ENCODE results near the gene ARHGAP20.
"Not testable (repeated sequence)": the region's sequence is repeated elsewhere in the genome, so short reads cannot be mapped to it uniquely, and the experiment has no call there.

ARHGAP20 gene

DNA sequence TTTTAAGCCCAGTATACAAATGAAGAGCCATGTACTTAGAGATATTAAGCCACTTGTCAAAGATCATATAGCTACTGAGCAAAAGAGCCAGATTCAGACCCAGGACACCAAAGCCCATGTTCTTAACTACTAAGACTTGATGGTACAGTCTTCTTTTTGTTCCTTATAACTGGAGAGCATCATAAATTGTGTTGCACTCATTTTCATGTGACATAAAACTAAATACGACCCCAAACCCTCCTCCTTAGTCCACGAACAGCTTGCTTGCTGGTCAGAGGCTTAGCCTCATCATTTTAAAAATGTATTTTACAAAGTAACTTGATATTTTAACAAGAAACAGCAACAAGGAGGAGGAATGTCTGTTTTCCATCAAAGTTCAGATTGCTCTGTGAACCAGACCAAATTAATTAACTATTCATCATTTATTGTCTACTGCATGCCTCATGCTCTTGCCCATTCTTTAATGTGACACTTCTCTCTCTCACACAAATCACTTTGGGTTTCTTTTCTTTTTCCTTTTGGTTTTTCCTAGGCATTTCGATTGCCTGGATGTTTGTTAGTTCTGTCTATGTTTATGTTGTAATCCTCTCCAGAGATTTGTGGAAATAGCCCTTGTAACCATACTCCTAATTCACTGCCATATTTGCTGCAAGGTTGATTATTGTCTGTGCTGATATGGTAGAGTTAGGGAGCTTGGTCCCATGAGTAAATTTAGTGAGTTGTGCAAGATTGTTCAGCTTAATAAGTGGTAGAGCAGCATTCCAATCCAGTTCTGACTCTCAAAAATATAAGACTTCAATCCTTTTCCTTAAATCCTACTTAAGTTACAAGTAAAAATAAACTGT is 8.4 kb upstream of the ARHGAP20 start:
- no peak for DNase-seq (ENCODE audit: low read depth in 2 of 2)

DNA sequence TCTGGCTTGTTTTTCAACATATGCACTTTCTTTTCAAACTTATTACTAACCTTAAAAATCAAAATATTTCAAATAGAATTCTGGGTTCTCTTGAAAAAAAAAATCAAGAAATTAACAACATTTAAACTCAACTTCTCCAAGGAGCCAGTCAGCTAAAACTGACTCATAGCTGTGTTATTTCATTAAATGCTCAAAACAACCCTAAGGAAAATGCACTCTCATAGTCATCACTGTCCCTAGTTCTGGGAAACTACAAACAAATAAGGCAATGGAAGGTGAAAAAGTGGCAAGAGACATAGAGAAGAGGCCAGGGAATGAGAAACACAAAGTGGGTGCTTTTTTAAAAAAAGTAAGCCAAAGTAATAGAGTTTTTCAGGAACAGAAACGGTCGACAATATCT is 4.1 kb upstream of the ARHGAP20 start:
- DNase-seq (ENCODE audit: low read depth in 2 of 2): no peak

DNA sequence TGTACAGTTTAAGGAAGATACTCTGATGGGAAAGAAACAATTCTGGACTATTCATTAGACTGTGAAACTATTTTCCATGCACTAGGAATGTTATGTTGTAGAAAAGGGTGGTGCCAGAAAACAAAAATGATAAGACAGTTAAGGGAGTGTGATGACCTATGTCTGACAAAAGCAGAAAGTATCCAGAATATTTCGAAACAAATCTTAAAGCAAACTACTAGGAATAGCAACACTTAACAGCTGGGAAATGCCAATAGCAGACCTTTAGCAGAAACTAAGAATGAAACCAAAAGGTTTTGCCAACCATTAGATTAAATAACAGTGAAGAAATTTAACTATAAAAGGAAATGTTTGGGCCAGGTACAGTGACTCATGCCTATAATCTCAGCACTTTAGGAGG is 3.3 kb upstream of the ARHGAP20 start:
- no peak for DNase-seq (ENCODE audit: low read depth in 2 of 2)

DNA sequence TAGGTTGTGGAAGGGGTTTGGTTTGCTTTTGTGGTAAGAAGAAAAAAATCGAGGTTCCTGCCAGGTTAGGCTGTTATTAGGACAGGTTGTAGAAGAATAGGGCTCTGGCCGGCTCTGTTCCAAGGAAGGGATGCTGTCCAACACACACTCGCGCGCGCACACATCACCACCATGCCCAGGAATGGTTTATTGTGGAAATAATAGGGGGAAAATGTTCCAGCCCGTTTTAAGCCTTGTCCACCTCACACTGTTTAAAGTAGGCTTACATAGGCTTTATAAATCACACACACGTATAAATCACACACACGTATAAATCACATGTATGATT is 1.2 kb upstream of the ARHGAP20 start:
- DNase-seq (ENCODE audit: low read depth in 2 of 2): no peak

DNA sequence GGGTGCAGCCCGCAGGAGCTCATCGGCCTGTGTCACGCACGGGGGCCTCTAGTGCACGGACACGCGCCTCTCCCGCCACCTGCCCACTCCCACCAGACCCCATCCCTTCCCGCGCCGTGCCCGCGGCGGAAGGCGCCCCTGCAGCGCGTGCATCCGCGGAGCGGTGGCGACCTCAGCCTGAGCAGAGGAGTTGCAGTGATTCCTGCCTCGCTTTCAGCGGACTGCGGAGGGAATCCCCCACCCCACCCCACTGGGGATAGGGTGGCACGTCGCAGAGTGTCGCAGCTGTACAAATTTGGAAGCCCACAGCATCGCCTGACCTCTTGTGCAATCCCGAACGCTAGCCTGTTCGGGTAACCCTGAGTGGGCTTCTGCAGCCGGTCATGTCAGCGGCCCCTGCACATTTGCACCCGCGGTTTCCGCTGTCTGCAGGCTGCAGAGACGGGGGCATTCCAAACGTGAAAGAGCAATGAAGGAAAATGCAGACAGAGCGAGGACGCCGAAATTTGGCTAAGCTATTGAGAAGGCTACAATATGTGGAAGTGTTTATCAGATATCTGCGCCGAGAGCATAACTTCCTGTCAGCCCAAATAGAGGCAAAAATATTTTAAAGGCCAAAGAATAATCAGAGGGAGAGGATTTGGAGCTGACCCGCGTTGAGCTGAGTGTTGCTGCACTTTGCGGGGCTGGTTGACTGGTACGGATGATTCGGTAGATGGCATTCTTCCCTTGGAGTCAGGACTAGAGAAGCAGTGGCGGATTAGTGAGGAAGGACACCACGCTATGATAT is 617 bp upstream of the ARHGAP20 start:
- DNase-seq (ENCODE audit: low read depth in 2 of 2): no peak

DNA sequence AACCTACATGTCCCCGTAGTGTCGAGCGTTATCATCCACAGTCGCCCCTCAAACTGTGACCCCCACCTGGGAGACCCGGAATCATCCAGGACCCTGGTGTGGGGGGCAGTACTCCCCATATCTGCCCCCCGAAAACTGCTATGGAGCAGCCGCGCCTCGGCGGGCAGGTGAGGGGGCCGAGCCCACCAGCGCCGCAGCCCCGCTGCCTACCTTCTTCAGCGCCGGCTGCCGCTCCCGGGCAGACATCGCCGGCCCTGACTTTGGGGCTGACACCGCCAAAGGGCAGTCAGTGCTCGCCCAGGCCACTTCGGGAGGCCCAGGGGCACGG is 825 bp downstream of the ARHGAP20 start:
- no peak for DNase-seq (ENCODE audit: low read depth in 2 of 2)

DNA sequence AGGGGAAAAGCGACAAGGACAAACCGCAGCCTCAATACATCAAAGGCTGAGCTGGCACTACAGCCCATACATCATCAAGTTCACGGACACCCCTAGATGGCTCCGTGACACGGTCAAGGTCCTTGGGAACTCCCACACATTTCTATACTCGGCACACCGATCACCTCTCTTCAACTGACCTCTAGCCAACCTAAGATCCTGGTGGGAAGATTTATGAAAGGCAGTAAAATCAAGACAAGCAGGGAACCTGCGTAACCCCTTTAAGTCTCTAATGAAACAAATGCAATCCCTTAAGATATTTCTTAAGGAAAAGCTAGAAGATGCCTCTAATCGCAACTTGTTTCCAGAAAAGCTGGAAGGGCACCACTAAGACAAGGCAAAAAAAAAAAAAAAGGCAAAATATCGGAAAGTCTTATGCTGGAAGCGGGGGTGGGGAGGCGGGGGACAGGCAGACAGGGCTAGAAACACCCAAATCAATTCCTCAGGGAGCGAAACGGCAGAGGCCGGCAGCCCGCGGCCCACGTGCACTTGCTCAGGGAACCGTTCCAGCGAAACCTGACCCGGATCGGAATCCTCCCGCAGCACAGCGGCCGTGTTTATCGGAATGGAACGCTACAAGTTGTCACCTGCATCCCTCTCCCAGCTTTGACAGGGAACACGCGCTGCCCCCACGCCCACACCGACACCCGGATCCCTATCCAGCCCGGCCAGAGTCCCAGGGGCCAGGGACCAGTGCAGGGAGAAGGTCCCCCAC is 1.4 kb downstream of the ARHGAP20 start:
- DNase-seq (ENCODE audit: low read depth in 2 of 2): no peak

DNA sequence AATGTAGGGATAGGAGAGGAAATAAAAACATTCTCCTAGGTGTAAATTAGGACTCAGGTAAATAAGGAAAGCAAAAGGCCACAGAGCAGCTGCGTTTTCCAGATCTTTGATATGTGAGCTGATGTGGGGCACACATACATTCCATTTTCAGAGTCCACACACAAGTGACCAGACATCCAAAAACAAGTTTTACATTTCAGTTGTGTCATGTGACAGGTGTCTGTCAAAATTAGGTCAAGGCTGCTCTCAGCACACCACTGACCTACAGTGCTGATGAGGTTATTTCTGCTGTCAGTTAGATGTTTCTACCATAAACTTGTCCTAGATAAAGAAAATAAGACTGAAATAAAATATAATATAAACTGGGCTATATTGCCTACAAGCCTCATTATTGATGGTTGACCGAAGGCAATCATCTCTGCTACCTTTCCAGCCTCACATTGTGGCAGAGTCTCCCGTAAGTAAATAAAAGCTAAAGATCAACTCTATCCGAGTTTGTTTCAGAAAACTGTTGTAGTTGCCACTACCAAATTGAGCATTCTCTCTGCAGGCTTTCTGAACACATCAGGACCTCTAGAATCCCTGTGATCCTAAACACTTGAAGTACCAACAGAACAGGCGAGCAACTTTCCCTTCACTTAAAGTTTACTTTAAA is 7.9 kb downstream of the ARHGAP20 start:
- no peak for DNase-seq (ENCODE audit: low read depth in 2 of 2)

DNA sequence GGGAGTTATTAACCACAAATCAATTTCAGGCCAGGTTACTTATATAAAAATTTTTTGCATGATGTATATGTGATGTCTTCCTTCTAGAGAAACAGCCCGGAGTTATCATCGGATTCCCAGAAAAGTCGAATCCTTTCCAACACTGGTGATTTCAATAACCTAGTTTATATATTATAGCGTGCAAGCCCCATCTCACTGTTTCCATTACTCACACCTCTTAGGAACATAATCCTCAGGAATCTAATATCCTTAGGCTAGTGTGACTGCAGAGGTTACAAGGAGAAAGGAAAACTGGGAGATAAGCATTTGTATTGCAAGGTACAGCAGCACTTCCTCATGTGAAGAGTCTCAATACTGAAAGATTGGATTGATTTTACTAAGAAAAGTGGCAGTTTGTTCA is 20.3 kb downstream of the ARHGAP20 start:
- no peak for DNase-seq (ENCODE audit: low read depth in 2 of 2)

DNA sequence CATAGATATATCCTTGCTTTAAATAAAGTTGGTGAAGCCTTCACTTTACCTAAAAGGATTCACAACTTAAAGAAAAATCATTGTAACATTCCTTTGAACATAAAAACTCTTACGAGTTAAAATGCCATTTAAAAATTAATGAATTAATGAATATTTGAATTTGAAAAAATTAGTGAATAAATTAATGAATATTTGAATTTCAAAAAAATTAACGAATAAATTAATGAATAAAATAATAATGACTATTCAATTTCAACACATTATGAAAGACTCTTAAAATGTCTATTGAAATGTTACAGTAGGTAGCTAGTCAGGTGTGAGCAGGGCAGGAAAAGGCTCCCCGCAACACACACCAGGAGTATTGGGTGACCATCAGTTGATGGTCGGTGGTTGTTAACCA is 22.9 kb downstream of the ARHGAP20 start:
- no peak for DNase-seq (ENCODE audit: low read depth in 2 of 2)

DNA sequence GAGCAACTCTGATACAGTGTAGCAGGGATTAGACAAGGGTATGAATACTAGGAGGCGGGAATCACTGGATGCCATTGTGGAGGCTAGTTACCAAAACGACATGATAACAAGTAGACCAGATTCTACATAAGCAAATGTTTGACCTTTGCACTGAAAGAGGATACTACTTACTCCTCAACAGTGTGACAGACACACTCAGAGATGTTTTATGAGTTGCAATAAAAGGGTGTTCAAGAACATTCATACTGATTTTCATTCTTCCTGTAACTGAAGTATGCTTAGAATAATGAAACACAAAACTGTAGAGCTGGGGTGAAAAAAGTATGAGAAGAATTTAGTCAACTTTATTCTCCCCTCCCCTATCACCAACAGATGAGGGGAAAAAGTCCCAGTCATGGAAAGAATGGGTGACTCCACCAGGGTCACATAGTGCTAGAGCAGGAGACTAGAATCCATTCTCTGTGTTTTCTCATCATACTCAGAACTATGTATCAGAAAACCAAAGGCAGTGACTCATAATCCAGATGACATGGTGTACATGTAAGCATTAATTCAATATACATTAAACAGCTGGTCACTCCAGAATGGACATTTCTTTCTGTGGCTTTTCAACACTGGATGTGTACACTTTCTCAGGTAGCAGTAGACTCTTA is 32.8 kb downstream of the ARHGAP20 start:
- no peak for DNase-seq (ENCODE audit: low read depth in 2 of 2)

DNA sequence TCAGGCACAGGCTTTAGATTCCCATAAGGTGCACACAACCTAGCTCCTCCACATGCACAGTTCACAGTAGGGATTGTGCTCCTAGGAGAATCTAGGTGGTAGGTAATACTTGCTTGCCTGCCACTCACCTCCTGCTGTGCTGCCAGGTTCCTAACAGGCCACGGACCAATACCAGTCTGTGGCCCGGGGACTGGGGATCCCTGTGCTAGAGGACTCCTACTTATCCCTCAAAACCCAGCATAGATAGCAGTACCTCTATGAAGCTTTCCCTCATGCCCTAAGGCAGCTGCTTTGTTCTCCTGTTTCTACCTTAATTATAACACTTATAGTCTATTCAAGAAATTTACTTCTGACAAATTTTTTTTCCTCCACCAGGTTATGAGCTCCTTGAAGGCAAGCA is 36.7 kb downstream of the ARHGAP20 start:
- no peak for DNase-seq (ENCODE audit: low read depth in 2 of 2)

DNA sequence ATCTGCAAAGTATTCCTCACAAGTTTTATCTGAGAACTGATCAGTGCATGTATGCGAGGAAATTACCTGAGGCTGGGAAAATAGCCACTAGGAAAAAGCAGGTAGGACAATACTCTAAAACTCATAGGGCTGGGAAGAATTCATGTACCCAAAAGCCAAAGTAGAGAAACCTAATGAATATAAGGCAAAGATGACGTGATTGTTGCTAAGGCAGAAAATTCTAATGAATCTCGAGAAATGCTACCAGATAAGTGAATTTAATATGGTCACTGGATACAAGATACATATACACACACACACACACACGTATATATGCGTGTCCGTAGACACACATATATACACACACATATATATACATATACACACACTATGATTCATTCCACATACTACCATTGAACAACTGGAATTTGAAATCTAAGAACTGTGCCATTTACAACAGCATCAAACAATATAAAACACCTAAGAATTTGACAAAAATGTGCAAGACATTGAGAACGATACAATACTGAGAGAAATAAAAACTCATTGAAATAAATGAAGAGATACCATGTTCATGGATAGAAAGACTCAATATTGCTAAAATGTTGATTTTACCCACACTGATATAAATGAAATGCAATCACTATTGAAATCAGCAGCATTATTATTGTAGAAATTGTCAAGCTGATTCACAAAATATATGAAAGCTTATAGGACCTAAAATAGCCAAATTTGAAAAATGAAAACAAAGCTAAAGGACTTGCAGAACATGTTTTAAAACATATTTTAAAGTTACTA is 46.4 kb downstream of the ARHGAP20 start:
- DNase-seq (ENCODE audit: low read depth in 2 of 2): no peak

DNA sequence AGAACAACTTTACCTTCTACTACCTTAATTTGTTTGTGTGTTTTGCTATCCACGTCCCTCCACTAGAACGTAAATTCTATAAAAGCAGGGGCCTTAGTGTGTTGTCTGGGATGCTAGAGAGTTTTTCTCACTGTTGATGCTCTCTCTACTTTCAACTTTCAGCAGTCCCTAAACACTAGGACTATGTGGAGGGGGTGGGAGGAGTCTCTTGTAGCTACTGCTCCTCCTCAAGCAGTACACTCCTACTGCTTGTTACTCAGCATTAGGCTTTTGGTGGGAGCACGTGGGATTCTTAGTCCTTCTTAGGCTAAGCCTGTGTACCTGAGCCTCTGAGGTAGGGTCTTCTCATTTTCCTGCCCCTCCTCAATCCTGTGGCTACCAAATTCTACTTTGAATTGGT is 56.3 kb downstream of the ARHGAP20 start:
- DNase-seq (ENCODE audit: low read depth in 2 of 2): no peak

DNA sequence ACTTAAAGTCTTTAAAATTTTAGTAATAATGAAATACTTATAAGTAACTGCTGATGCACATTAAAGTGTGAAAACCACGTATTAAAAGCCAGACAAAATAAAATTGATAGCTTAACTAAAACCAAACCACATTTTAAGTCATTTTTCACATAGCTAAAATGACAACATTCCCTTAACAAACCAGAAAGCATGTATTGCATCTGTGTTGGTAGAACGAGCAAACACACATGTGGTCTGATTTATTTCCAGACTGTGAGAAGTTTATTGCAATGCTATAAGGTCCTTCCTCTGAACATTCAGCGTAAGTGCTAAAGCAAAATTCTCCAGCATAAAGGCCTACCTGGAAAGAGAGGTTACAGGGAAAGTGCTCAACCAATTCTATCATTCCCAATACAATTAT is 57.8 kb downstream of the ARHGAP20 start:
- DNase-seq (ENCODE audit: low read depth in 2 of 2): no peak

DNA sequence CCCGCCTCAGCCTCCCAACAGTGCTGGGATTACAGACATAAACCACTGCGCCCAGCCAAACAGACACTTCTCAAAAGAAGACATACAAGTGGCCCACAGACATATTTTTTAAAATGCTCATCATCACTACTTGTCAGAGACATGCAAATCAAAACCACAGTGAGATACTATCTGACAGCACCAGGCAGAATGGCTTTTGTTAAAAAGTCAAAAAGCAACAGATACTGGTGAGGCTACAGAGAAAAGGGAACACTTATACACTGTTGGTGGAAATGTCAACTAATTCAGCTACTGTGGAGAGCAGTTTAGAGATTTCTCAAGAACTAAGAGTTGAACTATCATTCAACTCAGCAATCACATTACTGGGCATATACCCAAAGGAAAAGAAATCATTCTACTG is 67.0 kb downstream of the ARHGAP20 start:
- DNase-seq (ENCODE audit: low read depth in 2 of 2): no peak

DNA sequence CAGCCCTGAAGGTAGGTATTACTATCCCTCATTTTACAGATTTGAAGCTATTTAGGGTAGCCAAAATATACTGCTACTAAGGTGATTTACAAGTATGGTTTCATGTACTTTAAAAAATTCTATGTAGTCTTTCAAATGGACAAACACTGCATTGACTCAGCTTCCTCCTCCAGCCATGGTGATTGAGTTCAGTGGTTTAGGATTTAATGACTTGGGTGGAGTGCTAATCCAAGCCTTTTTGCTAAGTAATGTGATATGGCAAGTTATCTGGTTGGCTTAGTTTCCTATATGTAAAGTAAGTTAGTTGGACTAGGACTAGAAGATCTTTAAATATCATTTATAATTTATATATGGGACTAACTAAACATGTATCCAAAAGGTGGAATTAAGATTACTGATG is 77.9 kb downstream of the ARHGAP20 start:
- no peak for DNase-seq (ENCODE audit: low read depth in 2 of 2)

DNA sequence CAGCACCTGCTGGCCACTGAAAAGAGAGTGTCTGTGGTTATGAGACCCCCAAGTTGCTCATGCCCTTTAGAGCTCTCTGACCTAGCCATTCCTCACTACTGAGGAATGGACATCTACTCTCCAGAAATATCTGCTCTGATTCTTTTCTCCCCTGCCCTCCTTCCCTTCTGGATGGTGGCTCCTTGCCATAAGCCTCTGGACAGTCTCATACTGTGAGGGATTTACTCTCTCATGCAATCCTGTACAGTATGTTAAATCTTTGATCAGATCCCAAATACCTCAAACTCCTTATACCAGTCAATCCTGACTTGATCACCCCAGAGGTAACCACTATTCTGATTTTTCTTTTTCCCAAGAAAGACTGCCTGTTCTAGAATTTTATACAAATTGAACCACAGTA is 80.7 kb downstream of the ARHGAP20 start:
- DNase-seq (ENCODE audit: low read depth in 2 of 2): no peak

DNA sequence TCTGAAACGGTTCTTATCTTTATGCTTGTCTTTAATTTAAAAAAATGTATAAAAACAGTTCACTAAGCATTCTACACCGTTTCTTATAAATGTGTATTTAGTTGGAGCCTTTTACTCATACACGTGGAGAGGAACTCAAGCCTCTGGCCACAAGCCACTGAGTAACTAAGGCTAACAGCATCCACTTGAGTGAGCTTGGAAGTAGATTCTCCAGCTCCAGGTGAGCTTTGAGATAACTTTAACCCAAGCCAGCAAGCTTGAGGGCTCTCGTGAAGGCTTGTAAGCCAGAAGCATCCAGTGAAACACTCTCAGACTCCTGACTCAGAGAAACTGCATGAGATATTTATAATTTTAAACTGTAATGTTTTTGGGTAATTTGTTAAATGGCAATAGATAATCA is 82.6 kb downstream of the ARHGAP20 start:
- DNase-seq (ENCODE audit: low read depth in 2 of 2): no peak

DNA sequence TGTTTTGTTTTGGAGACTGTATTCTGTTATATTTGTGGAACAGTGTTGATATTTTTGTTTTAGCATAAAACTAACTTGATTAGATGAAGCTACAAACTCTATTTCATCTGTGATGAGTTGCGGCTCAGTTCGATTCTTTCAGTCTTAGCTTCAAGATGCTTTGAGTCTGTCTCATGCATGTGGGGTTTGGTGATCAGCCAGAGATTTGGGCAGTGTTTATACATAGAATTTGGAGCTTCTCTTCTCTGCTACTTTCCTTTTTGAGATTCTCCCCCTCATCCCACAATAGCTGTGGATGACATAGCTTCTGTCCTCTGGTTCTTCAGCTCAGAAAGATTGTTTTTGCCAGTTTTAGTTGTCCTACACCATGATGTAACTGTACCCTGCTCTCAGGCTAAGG is 90.4 kb downstream of the ARHGAP20 start:
- no peak for DNase-seq (ENCODE audit: low read depth in 2 of 2)

DNA sequence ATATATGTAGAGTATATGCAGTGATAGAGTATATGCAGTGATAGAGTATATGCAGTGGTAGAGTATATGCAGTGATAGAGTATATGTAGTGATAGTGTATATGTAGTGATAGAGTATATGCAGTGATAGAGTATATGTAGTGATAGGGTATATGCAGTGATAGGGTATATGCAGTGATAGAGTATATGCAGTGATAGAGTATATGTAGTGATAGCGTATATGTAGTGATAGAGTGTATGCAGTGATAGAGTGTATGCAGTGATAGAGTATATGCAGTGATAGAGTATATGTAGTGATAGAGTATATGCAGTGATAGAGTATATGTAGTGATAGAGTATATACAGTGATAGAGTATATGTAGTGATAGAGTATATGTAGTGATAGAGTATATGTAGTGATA is 92.9 kb downstream of the ARHGAP20 start:
- not testable (repeated sequence) for DNase-seq (ENCODE audit: low read depth in 2 of 2)

All from stimulated activated CD4-positive, alpha-beta T cell treated with anti-CD3 and anti-CD28 coated beads, Interleukin-15, amount 100 ng/mL, for 48 hours (primary cell).